ENCODE data around the gene IFNLR1.

Gene IFNLR1

DNA sequence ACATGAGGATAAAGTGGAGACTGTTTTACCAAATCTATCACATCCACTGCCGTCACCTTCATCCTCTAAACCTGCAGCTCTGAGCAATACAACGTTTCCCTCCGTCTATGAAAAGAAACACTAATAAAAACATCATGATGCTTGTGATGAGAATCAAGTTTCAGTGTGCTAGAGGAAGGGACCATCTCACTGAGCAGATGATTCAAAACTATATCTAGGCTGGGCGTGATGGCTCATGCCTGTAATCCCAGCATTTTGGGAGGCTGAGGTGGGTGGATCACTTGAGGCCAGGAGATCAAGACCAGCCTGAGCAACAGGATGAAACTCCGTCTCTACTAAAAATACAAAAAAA is 60.4 kb downstream of the IFNLR1 start:
- in situ Hi-C loops (cut with MboI; ENCODE audit: low sequenced_read_pairs) = no loop called here

DNA sequence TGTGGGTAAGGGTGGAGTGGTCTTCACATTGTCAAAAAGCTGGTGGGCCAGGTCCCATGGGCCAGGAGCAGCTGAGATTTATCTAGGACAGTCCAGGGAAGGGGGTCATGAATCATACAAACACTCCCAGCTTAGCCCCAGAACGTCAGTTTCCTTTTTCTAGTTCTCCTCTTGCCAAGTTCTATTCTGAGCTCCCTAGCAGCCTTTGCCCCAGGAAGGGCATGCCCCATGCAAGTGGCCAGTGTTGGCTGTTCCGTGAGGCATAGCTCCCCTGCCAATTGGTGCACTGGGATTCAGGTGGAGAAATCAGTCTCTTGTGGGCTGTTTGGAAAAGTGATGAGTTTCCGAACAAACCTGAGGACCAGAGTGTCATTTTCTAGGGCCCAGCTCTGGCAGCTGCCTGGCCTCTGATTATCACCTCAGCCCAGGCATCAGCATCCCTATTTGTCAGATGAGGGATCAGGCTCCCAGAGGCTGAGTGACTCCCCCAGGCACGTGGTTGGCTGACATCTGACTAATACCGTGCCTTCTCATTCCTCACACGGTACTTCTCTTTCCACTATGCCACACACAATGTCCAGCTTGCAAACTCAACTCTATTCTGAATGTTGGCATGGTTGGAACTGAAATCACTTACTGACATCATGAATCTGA is 60.9 kb downstream of the IFNLR1 start:
- in situ Hi-C loops (cut with MboI; ENCODE audit: low sequenced_read_pairs) = no loop called here

DNA sequence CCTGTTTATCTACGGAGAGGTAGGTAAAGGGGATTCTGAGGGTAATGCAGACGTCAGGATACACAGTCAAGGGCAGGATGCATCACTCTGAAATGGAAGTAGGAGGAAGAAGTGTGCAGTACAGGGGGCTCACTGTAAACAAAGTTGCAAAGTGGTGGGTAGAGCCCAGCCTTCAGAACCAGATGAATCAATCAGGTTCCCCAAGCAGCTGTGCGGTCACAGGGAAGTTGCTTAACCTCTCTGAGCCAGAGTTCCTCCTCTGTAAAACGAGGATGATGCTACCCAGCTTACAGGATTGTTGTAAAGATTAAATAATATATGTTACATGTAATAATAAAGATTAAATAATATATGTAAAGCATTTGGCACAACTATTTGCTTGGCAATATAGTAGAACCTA is 61.6 kb downstream of the IFNLR1 start:
- in situ Hi-C loops (cut with MboI; ENCODE audit: low sequenced_read_pairs) = no loop called here

DNA sequence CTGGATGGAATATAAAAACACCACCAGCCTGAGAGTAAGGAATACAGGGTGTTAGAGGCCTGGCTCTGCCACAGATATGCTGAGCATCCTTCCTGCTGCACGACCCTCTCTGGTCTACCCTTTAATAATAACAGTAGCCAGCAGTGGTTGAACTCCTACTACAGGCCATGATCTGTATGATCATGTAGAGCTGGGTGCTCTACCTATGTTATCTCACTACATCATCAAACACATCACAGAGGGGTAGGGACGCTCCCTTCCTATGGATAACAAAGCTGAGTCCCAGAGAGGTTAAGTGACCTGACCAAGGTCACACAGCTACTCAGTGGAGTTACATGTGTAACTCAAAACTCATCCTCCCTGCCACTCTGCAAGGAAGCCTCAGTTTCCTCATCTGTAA is 62.1 kb downstream of the IFNLR1 start:
- in situ Hi-C loops (cut with MboI; ENCODE audit: low sequenced_read_pairs) = no loop called here

DNA sequence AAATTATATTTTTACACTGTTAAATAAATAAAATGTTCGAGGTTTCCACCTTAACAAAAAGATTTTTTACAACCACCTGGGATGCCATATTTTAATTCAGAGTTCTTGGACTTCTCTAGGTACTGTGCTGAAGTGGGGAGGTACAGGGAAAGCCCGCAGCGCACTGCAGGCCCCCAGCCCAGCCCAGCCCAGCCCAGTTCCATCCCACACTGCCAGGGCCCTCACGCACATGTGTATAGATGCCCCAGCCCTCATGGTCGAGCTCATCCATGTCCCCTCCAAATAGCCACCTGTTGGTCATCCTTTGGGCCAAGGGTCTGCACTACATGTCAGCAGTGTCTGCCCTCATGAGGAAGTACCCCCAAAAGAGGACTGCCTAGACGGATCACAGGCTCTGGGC is 63.5 kb downstream of the IFNLR1 start:
- in situ Hi-C loops (cut with MboI; ENCODE audit: low sequenced_read_pairs) = no loop called here

DNA sequence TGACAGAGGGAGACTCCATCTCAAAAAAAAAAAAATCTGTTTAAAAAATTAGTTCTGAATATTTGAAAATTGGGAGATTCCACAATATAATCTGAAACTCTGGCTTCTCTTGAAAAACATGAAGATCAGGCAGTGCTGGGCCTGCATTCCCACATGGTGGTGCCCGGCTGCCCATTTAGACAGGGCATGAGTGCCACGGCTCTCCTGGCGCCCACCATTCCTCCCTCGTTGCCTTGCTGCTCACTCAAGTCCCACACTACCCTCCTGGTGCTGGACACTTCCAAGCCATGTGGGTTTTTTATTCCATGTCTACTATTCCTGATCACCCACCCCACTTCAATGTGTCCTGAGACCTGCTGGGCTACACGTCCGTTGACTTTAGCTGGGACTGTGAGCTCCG is 64.3 kb downstream of the IFNLR1 start:
- in situ Hi-C loops (cut with MboI; ENCODE audit: low sequenced_read_pairs) = no loop called here

DNA sequence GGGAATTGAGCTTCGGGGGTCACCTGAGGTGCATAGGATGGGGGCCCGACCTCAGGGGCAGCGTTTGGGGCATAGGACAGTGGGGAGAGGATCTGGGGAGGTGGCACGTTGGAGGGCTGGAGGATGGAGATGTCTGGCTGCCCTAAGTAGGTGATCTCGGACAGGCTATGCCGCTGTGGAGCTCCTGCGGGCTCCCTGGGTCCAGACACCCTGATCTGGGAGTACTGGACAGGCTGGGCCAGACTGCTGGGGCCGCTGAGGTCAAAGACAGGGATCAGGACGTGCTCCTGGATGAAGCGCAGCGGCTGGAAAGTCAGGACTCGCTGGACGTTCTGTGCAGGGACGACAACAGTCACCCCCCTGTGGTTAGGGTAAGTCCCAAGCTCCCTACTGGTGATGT is 65.7 kb downstream of the IFNLR1 start:
- in situ Hi-C loops (cut with MboI; ENCODE audit: low sequenced_read_pairs) = no loop called here

DNA sequence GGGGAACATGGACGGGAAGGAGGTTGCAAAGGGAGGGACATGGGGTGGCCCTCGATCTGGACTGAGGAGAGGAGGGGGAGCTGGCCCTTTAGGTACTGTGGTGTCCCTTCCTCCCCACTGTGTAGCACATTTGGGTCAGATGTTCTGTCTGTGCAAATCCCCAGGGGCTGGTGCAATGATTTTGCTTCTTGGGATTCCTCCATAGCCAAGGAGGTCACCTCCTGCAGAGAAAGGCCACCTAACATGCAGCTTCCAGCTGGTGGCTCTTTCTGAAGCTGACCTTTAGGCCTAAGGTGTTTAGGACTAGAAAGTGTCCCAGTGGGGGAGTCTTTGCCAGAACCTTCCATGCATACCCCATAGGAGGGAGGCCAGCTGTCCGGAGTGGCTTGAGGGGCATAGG is 66.1 kb downstream of the IFNLR1 start:
- in situ Hi-C loops (cut with MboI; ENCODE audit: low sequenced_read_pairs) = no loop called here

DNA sequence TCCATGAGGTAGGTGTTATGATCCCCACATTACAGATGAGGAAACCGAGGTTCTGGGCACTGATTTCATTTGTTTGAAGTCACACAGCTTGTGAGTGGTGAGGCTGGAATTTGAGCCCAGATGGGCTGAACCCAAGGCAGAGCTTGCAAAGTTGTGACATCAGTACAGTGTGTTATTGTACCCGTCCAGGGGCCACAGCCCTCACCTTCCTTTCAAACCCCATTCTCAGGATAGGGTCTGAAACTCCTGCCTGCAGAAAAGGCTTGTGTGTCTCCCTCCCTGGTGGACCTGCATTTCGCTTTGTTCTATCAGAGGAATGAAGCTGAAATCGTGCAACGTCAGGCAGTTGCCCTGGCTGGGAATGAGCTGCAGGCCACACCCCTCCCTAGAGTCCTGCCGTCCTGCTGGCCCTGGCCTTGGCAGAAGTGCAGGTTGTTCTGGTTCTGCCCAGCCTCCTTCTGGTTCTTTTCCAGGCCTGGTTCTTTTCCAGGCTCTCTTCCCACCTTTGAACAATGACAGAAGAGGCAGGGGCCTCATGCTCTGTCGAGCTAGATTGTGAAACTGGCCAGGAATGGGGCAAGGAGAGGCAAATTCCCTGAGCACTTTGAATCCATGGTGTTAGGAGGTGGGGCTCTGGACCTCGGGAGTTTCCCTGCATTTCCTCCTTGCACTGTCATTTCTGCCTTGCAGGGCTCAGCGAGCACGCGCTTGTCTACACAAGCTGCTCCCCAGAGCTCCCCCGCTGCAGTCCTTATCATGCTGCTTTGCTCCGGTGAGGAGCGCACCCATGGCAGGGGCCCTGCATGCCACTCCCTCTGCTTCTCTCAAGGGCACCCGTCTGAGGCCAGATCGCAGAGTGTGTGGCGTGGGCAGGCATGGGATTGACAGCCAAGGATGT is 67.0 kb downstream of the IFNLR1 start:
- in situ Hi-C loops (cut with MboI; ENCODE audit: low sequenced_read_pairs) = no loop called here

DNA sequence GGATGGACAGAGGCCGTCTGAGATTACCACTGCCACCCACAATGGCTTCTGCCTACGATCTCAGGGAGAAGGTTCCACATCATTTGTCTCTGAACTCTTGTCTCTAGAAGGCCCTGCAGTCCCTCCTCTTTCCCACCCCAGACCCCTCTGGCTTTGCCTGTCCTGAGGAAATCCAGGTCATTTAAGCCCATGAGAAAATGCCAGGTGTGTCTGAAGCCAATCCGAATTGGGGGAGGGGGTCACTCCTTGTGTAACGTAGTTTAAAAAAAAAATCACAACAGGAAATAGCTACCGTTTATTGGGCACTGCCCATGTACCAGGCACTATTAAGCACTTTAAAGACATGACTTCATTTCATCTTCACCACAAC is 67.6 kb downstream of the IFNLR1 start:
- in situ Hi-C loops (cut with MboI; ENCODE audit: low sequenced_read_pairs) = no loop called here

DNA sequence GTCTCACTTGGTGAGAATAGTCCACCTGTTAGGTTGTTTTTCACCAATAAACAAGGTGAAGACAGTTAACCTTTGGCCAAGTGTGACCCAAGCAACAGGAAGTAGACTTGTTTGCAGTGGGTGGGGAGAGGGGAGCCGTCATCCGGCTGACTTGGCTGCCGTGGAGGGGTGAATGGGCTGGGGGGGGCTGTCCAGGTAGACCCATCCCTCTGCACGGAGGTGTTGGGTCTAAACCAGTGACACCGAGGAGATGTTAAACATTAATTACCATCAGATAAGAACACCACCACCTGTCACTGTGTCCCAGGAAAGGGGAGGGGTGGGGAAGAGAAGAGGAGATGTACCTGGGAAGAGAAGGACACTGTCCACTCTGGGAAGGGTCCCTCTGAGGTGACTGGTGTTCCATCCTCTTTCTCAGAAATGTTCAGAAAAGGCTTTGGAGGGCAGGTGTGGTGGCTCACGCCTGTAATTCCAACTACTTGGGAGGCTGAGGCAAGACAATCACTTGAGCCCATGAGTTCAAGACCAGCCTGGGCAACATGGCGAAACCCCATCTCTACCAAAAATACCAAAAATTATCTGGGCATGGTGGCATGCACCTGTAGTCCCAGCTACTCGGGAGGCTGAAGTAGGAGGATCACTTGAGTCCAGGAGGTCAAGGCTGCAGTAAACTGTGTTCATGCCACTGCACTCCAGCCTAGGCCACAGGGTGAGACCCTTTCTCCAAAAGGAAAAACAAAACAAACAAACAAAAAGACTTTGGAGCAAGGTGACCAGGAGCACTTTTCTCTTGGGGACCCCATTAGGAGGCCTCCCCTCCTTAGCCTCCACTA is 68.5 kb downstream of the IFNLR1 start:
- in situ Hi-C loops (cut with MboI; ENCODE audit: low sequenced_read_pairs) = no loop called here

DNA sequence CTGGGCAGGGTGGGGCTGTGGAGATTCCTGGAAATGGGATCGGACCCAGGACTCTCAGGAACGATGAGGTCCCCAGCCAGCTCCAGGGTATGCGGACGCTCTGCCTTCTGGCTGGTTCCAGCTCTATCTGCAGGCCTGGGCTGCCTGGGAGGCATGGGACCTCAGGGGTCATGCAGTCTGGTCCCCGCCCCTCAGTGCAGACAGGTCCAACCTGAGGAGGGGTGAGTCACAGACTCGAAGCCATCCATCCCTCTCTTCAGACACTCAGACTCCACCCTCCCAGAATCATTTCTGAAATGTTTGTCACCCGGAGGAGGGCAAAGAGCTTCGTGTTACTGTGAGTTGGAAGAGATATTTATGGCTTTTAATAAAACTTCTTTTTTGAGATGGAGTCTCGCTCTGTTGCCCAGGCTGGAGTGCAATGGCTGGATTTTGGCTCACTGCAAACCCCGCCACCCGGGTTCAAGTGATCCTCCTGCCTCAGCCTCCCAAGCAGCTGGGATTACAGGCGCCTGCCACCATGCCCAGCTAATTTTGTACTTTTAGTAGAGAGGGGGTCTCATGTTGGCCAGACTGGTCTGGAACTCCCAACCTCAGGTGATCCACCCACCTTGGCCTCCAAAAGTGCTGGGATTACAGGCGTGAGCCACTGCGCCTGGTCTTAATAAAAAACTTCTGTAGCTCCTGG is 69.2 kb downstream of the IFNLR1 start:
- in situ Hi-C loops (cut with MboI; ENCODE audit: low sequenced_read_pairs) = no loop called here

DNA sequence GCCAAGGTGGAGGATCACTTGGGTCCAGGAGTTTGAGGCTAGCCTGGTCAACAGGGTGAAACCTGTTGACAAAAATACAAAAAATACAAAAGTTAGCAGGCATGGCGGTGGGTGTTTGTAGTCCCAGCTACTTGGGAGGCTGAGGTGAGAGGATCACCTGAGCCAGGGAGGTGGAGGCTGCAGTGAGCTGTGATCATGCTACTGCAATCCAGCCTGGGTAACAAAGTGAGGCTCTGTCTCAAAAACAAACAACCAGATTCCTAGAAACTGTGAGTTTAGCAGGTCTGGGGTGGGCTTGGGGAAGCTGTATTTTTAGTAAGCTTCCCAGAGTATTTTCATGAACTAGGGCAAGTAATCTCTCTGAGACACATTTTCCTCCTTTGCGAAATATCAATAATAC is 70.0 kb downstream of the IFNLR1 start:
- in situ Hi-C loops (cut with MboI; ENCODE audit: low sequenced_read_pairs) = no loop called here

DNA sequence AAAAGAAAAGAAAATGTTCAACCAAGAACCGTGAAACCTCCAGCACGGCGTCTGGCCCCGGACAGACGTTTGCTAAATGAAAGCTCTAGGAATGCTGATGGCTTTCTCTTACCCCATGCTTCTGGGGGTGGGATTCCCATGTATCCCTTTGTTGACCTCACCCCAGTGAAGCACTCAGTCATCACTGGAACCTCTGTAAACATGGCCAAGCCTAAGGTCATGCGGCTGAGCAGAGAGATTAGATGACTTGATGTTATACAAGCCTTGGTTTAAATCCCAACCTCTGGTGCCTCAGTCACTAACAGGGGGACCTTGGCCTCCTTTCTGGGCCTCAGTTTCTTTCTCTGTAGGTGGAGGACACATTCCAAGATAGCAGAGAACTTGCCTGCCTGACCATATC is 72.3 kb downstream of the IFNLR1 start:
- in situ Hi-C loops (cut with MboI; ENCODE audit: low sequenced_read_pairs) = no loop called here

DNA sequence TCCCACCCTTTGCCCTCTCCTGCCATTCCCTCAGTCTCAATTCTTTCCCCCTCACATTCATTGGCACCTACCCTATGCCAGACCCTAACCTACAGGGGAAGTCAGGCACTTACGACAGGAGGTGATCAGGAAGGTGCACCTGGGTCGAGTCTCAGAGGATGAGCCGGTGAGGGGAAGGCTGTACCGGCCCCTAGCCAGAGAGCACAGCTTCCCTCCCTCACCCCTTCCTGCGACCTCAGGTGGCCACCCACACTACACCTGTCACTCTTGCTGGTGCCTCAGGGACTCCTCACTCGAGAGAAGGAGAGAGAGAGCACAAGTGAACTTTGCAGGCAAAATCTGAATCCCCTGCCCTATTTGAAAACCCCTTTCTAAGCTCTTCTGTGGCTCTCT is 73.5 kb downstream of the IFNLR1 start:
- in situ Hi-C loops (cut with MboI; ENCODE audit: low sequenced_read_pairs) = no loop called here

DNA sequence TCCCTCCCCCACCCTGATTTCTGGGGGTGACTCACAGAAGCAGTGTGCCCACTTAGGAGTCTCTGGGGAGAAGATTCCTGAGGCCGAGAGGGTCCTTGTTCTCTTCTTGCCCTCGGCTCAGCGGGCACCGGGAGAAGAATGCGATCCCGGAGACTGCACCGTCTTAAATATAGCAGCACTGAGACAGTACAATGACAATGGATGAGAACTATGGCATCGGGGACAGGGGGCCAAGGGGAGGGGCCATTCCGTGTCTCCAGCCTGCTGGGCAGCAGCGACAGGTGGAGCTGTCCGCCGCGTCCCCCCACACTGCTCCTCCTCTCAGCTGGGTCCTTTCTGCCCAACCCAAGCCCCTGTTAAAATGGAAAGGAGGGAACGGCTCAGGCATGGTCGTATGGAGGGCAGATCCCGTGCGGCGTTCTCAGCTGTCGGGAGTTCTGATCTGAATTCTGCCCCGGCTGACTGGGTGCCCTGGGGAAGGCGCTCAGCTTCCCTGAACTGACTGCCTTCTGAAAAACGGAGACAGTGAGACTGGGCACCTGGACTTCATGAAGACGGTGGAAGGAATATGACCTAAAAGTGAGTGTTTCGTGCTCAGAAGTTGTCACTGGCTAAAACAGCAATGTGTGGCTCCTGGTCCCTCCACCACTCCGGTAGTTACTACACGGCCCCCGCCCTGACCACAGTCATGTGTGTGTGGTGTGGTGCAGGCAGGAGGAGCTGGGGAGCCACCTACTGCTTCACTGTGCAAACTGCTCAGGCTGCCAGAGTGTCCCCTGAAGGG is 74.9 kb downstream of the IFNLR1 start, which contains the start of gene MYOM3:
Gene MYOM3, minus strand, starts transcription at position 140 of the 784 bp plus-strand sequence. CDS start 3,499 bp downstream, outside the sequence.
- in situ Hi-C loops (cut with MboI; ENCODE audit: low sequenced_read_pairs) = no loop called here

DNA sequence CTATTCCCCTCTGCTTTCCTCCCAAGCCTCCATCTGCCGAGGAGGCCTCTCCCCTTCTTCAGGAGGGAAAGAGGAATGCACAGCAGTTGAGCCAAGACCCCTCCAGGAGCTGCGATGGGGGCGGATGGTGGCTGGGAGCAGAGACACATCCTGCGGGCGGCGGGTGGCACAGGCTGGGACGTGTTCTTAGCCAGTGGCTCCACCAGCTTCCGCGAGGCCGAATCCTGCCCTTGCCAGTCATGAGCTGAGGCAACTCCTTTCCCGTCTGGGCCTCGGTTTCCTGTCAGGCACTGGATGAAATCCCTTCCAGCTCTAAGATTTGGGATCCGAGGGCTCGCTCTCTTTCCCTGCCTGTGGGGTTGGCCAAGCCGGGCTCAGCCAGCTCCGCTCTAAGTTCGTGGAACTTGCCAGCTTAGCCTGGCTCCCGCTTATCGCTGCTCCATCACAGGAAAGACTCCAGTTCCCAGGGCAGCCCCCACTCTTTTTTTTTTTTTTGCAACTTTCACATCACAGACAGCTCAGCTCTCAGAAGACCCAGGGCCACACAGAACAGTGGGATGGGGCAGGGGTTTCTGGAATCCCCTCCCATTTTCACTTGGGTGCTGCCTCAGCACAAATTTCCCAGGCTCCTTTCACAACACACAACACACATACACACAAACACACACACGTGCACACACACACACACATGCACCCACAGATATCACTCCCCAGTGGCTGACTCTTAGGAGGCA is 75.7 kb downstream of the IFNLR1 start:
- in situ Hi-C loops (cut with MboI; ENCODE audit: low sequenced_read_pairs) = no loop called here

DNA sequence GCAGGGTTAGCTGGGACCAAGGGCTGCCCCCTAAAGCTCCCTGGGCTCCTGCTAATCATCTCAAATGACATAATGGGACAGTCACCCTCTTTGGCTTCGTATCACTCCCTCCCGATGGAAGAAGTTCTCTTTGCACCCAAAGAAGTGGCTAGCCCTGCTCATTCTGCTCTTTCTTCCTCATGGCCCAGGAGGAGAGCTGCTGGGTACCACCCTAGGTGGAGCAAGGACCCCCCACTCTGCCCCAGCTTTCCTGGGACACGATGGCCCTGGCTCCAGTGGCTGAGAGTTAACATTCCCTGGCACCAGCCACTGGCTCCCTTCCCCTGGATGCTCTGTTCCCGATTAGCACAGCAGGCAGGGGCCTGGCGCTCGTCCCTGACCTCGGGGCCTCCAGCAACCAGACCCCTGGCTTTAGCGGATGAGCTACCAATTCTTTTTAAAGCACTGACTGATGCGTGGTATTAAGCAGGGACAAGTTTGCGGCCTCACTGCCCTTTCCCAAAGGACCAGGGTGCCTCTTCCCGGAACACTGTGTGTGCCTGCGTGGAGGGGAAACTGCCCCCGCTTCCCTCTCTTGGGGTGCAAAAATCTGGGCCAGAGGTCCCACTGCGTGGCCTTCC is 76.3 kb downstream of the IFNLR1 start:
- in situ Hi-C loops (cut with MboI; ENCODE audit: low sequenced_read_pairs) = no loop called here
